IMR-90 (cell line): ENCODE measurements around the gene BUD23. TPM values are rescaled to one million over a fixed set of nuclear protein-coding genes. Genes with fewer than 3 reads are reported as not detected.

Source experiments
- ATAC-seq: fragments of 200-7000 bp; cut with Tn5 transposase; 2 replicates; pipeline ENCODE4 v1.9.1; 2020; ENCODE audit warnings: low read depth, mild to moderate bottlenecking, moderate library complexity
- BruUV-seq: library from RNA; stranded (reverse); fragments of 400-500 nt; replicated peaks from 2 replicates; lab custom pipeline; 2021; lab: Mats Ljungman, UMichigan
- CTCF ChIA-PET: fragments of 300-600 bp; formaldehyde crosslinking; extraction: SDS; loops from one replicate; lab custom pipeline; 2021; ENCODE audit warnings: antibody characterized with exemption; lab: Yijun Ruan, JAX
- POLR2A ChIA-PET: fragments of 300-600 bp; sonication (Branson Sonifier 250); formaldehyde crosslinking; loops from one replicate; lab custom pipeline; 2022; ENCODE audit warnings: antibody characterized with exemption; ENCODE audit not compliant: unreplicated experiment; lab: Charles Lee
- DNase-seq: peaks from one replicate; pipeline ENCODE4 v3.0.0; 2013
- H2AFZ ChIP-seq: replicated peaks from 2 replicates; pipeline ENCODE3; 2013; ENCODE audit warnings: low read length, mild to moderate bottlenecking; ENCODE audit not compliant: poor library complexity
- H2AK5ac ChIP-seq: 2 replicates; pipeline ENCODE4 v1.6.1; 2013; ENCODE audit warnings: low read depth, low read length, inconsistent platforms
- H2AK9ac ChIP-seq: replicated peaks from 2 replicates; pipeline ENCODE3; 2013; ENCODE audit warnings: mild to moderate bottlenecking, low read depth, low read length, moderate library complexity; ENCODE audit not compliant: poor library complexity
- H2BK120ac ChIP-seq: 2 replicates; pipeline ENCODE4 v1.6.1; 2013; ENCODE audit warnings: low read depth, low read length, inconsistent platforms
- H2BK15ac ChIP-seq: 3 replicates; pipeline ENCODE4 v1.6.1; 2013; ENCODE audit warnings: low read depth, low read length, inconsistent platforms
- H2BK20ac ChIP-seq: 2 replicates; pipeline ENCODE4 v1.6.1; 2013; ENCODE audit warnings: low read depth, mild to moderate bottlenecking, inconsistent platforms, low read length, moderate library complexity
- H2BK5ac ChIP-seq: 2 replicates; pipeline ENCODE4 v1.6.1; 2013; ENCODE audit warnings: mild to moderate bottlenecking, low read depth, low read length, inconsistent platforms; ENCODE audit not compliant: poor library complexity, severe bottlenecking
- H3K14ac ChIP-seq: replicated peaks from 2 replicates; pipeline ENCODE4 v1.6.1; 2013; ENCODE audit warnings: low read depth, low read length, inconsistent platforms
- H3K18ac ChIP-seq: 2 replicates; pipeline ENCODE4 v1.6.1; 2013; ENCODE audit warnings: low read depth, low read length, control low read depth
- H3K23ac ChIP-seq: 2 replicates; pipeline ENCODE4 v1.6.1; 2013; ENCODE audit warnings: low read depth, low read length, inconsistent platforms
- H3K27ac ChIP-seq: 2 replicates; pipeline ENCODE4 v1.5.1; 2013; ENCODE audit warnings: mild to moderate bottlenecking, control low read depth, low read length; ENCODE audit not compliant: insufficient read depth
- H3K27me3 ChIP-seq: 2 replicates; pipeline ENCODE4 v1.6.1; 2013; ENCODE audit warnings: low read length; ENCODE audit not compliant: control insufficient read depth, insufficient read depth
- H3K36me3 ChIP-seq: 2 replicates; pipeline ENCODE4 v1.6.1; 2013; ENCODE audit warnings: low read length, mixed read lengths; ENCODE audit not compliant: control insufficient read depth, insufficient read depth
- H3K4ac ChIP-seq: 2 replicates; pipeline ENCODE4 v1.6.1; 2013; ENCODE audit warnings: low read depth, low read length, inconsistent platforms
- H3K4me1 ChIP-seq: 2 replicates; pipeline ENCODE4 v1.6.1; 2013; ENCODE audit warnings: low read length, mixed read lengths; ENCODE audit not compliant: control insufficient read depth, insufficient read depth
- H3K4me2 ChIP-seq: 2 replicates; pipeline ENCODE4 v1.6.1; 2013; ENCODE audit warnings: low read depth, mild to moderate bottlenecking, control low read depth, low read length, moderate library complexity
- H3K4me3 ChIP-seq: 2 replicates; pipeline ENCODE4 v1.5.1; 2013; ENCODE audit warnings: low read depth, mild to moderate bottlenecking, control low read depth, low read length, moderate library complexity; ENCODE audit not compliant: insufficient read depth
- H3K56ac ChIP-seq: 2 replicates; pipeline ENCODE4 v1.6.1; 2013; ENCODE audit warnings: low read length, inconsistent platforms; ENCODE audit not compliant: insufficient read depth; ENCODE audit errors: extremely low read depth
- H3K79me1 ChIP-seq, 2 experiments: 2 replicates each; pipeline ENCODE4 v1.6.1; 2013; ENCODE audit warnings: low read length in 2 of 2, inconsistent platforms in 1 of 2, low read depth in 1 of 2
- H3K9ac ChIP-seq: 2 replicates; pipeline ENCODE4 v1.6.1; 2013; ENCODE audit warnings: low read depth, low read length, control low read depth
- H3K9me1 ChIP-seq: 2 replicates; pipeline ENCODE4 v1.6.1; 2013; ENCODE audit warnings: low read length, inconsistent platforms; ENCODE audit not compliant: insufficient read depth
- H3K9me3 ChIP-seq: 2 replicates; pipeline ENCODE4 v1.6.1; 2013; ENCODE audit warnings: low read length; ENCODE audit not compliant: control insufficient read depth, insufficient read depth
- H4K20me1 ChIP-seq: 2 replicates; pipeline ENCODE4 v1.6.1; 2013; ENCODE audit warnings: low read length, inconsistent platforms; ENCODE audit not compliant: insufficient read depth
- H4K5ac ChIP-seq: 2 replicates; pipeline ENCODE4 v1.6.1; 2013; ENCODE audit warnings: mild to moderate bottlenecking, low read depth, low read length, control low read depth
- H4K8ac ChIP-seq, 2 experiments: 2 replicates each; pipeline ENCODE4 v1.6.1; 2013; ENCODE audit warnings: low read depth in 2 of 2, low read length in 2 of 2, control low read depth in 1 of 2, inconsistent platforms in 1 of 2
- H4K91ac ChIP-seq: 2 replicates; pipeline ENCODE4 v1.6.1; 2013; ENCODE audit warnings: low read depth, low read length, inconsistent platforms; ENCODE audit not compliant: insufficient read depth
- BHLHE40 ChIP-seq: fragments of 150-350 bp; IDR thresholded peaks from 2 replicates; pipeline ENCODE4 v1.6.1; 2016; ENCODE audit warnings: mild to moderate bottlenecking, low read depth, low read length
- MAZ ChIP-seq: IDR thresholded peaks from 2 replicates; pipeline ENCODE4 v1.6.1; 2012; ENCODE audit warnings: low read depth, mild to moderate bottlenecking, low read length, improper control_type of control experiment, moderate library complexity, borderline replicate concordance
- MXI1 ChIP-seq: IDR thresholded peaks from 2 replicates; pipeline ENCODE4 v1.6.1; 2012; ENCODE audit warnings: low read depth, mild to moderate bottlenecking, low read length, moderate library complexity, borderline replicate concordance
- RAD21 ChIP-seq: IDR thresholded peaks from 2 replicates; pipeline ENCODE4 v1.6.1; 2012; ENCODE audit warnings: low read length, improper control_type of control experiment
- RFX5 ChIP-seq: IDR thresholded peaks from 2 replicates; pipeline ENCODE4 v1.8.0; 2012; ENCODE audit warnings: low read depth, mild to moderate bottlenecking, low read length, moderate library complexity
- WGBS, 2 experiments: methylation state at CpG; one replicate each; pipeline versions ENCODE4 v1.1.5 to v1.1.7; 2013; ENCODE audit warnings: missing lambda C conversion rate in 2 of 2; ENCODE audit not compliant: insufficient read length in 1 of 2; ENCODE audit errors: extremely low coverage in 2 of 2; 5-methylcytosine and 5-hydroxymethylcytosine counted together
- dilution Hi-C: fragments of 300-500 bp; cut with HindIII; formaldehyde crosslinking; loops from one replicate; pipeline ENCODE4 v1.14.3; 2018; ENCODE audit warnings: low sequenced_read_pairs; ENCODE audit not compliant: unreplicated experiment
- in situ Hi-C: fragments of 300-500 bp; cut with MboI; formaldehyde crosslinking; loops from 3 replicates; pipeline ENCODE4 v1.14.3; 2019; ENCODE audit warnings: low sequenced_read_pairs, inconsistent platforms, mixed read lengths
- intact Hi-C: fragments of 100-400 bp; cut with micrococcal nuclease; formaldehyde crosslinking; loops from 2 replicates; pipeline ENCODE4 v1.10.0; 2022
- polyA plus RNA-seq, 3 experiments: library from polyadenylated mRNA; depleted of rRNA; stranded (reverse); fragments of >200 nt; gene quantifications; 2 replicates each; pipeline ENCODE4 v1.2.3, GENCODE V29; 2012; ENCODE audit warnings: low replicate concordance in 1 of 3
- total RNA-seq: library from RNA; depleted of rRNA; stranded (reverse); fragments of >200 nt; gene quantifications from 2 replicates; pipeline ENCODE4 v1.2.3, GENCODE V29; 2012

The BUD23 gene
- total and polyA plus RNA-seq, 2 of the 4 experiments (the other 2 are of a cell fraction), result 35.7 to 65.2 TPM

DNA sequence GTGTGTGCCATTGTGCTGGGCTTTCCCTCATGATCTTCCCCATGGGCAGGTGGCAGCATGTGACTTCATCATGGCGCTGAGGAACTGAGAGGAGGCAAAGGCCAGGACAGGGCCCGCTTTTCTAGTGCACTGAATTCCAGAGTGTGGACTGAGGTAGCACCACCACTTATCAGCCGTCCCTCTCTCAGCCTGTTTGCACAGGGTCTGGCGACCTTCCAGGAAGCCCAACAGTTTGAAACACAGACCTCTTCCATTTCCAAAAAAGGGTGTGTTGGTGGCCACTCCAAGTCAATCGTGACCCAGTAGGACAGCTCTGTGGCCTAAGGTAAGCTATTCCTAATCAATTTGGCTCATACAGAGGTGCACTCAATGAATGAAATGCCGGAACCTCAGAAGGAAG, 4.5 kb upstream of the BUD23 start:
- Histone ChIP-seq H3K14ac (no peak overlapping the region), H4K91ac (no peak overlapping the region), H2AFZ (no peak overlapping the region), H3K4ac (no peak overlapping the region), H2BK20ac (no peak overlapping the region), H3K9me1 (peaks cover 7% of the 10 kb centered on the region; the same call in 1 of the 2 replicates), H2BK5ac (no peak overlapping the region), H3K9ac (no peak overlapping the region), H3K56ac (no peak overlapping the region), H3K9me3 (no peaks in the 10 kb centered on the region), H2AK9ac (no peak overlapping the region), H2BK15ac (no peak overlapping the region), H3K4me3 (no peak overlapping the region), H2BK120ac (no peak overlapping the region), H3K23ac (no peak overlapping the region), H4K20me1 (peaks cover 16% of the 10 kb centered on the region; the same call in 1 of the 2 replicates), H4K8ac (no peak overlapping the region), H3K4me1 (peaks cover 13% of the 10 kb centered on the region), H3K27me3 (no peaks in the 10 kb centered on the region), H4K5ac (no peak overlapping the region), H2AK5ac (no peak overlapping the region), H3K36me3 (peaks cover 9% of the 10 kb centered on the region), H3K79me1 (peaks cover 40 to 58% of the 10 kb centered on the region in 2 experiments), H3K18ac (no peak overlapping the region), H3K4me2 (no peak overlapping the region), H3K27ac (no peak overlapping the region)
- ATAC-seq (no peak), DNase-seq (no peak)
- TF ChIP-seq BHLHE40, result no peak
- TF ChIP-seq RAD21, result no peak
- no peak for TF ChIP-seq MXI1
- no peak for TF ChIP-seq MAZ
- no peak for TF ChIP-seq RFX5
- intact Hi-C loops (no loop called here), dilution Hi-C loops (no loop called here), in situ Hi-C loops (loop anchor here (5.0 kb wide), 1 partner anchor 72 kb away; no protein-coding TSS in a partner anchor)
- POLR2A ChIA-PET, result no interaction called here
- WGBS, 2 experiments, result 89% methylated on average over 3 of the region's 6 CpGs; no CpG with 5 or more reads in 1 of the 2 experiments
- CTCF ChIA-PET, result no interaction called here
- BruUV-seq, result no TSS peak
